OCI-LY3 (cell line): ENCODE results near the gene ATG4D.

ENCODE experiments used
- H2AFZ ChIP-seq: fragments of 200-600, 300-600 bp; shearing (Covaris generic); 2 replicates; pipeline ENCODE4 v1.6.0; 2014; ENCODE audit warnings: antibody characterized with exemption, low read depth, low read length
- H3K27ac ChIP-seq: fragments of 200-600, 300-600 bp; sonication (generic); 2 replicates; pipeline ENCODE4 v1.5.1; 2014; ENCODE audit warnings: mild to moderate bottlenecking, low read length, moderate library complexity, mixed read lengths
- H3K27me3 ChIP-seq: fragments of 200-600, 300-600 bp; sonication (generic); 2 replicates; pipeline ENCODE4 v1.6.1; 2014; ENCODE audit warnings: low read depth, low read length, mixed read lengths
- H3K36me3 ChIP-seq: fragments of 200-600, 300-600 bp; sonication (generic); replicated peaks from 2 replicates; pipeline ENCODE3; 2014; ENCODE audit warnings: low read depth, low read length, mixed read lengths
- H3K4me1 ChIP-seq: fragments of 300-600, 200-600 bp; sonication (generic); 2 replicates; pipeline ENCODE4 v1.6.1; 2014; ENCODE audit warnings: low read length, mixed read lengths
- H3K4me2 ChIP-seq: fragments of 200-600, 300-600 bp; sonication (generic); 2 replicates; pipeline ENCODE4 v1.6.1; 2014; ENCODE audit warnings: low read length, mixed read lengths
- H3K4me3 ChIP-seq: fragments of 300-600, 200-600 bp; sonication (generic); 2 replicates; pipeline ENCODE4 v1.5.1; 2014; ENCODE audit warnings: antibody characterized with exemption, mild to moderate bottlenecking, low read length, moderate library complexity
- H3K79me2 ChIP-seq: fragments of 300-600, 200-600 bp; shearing (Covaris generic); 2 replicates; pipeline ENCODE4 v1.6.1; 2014; ENCODE audit warnings: mild to moderate bottlenecking, low read length, mixed read lengths
- H3K9ac ChIP-seq: fragments of 300-600, 200-600 bp; shearing (Covaris generic); 2 replicates; pipeline ENCODE4 v1.6.0; 2014; ENCODE audit warnings: mild to moderate bottlenecking, low read length, moderate library complexity
- H3K9me3 ChIP-seq: fragments of 200-600, 300-600 bp; shearing (Covaris generic); 2 replicates; pipeline ENCODE4 v1.6.1; 2014; ENCODE audit warnings: low read length, mixed read lengths; ENCODE audit not compliant: insufficient read depth
- H4K20me1 ChIP-seq: fragments of 200-600, 300-600 bp; sonication (generic); 2 replicates; pipeline ENCODE4 v1.6.1; 2016; ENCODE audit warnings: low read length, mixed read lengths; ENCODE audit not compliant: insufficient read depth
- CTCF ChIP-seq: fragments of 200-600, 300-600 bp; sonication (generic); IDR thresholded peaks from 2 replicates; pipeline ENCODE4 v1.5.1; 2014; ENCODE audit warnings: antibody characterized with exemption, low read length, low read depth
- EZH2phosphoT487 ChIP-seq: fragments of 200-600 bp; shearing (Covaris generic); IDR thresholded peaks from 2 replicates; pipeline ENCODE4 v1.6.1; 2018; ENCODE audit warnings: antibody characterized with exemption, mixed run types, low read depth

The ATG4D gene

GRCh38 chr19:10543420-10544241 is at the start of gene ATG4D:
TSS of gene ATG4D (plus strand) at chr19:10543904. CDS start at chr19:10544091, 187 bp downstream.
- H3K4me1 ChIP-seq = peaks cover 7% of the 10 kb centered on the region
- H3K79me2 ChIP-seq = peaks cover 12% of the 10 kb centered on the region
- no peaks in the 10 kb centered on the region for H4K20me1 ChIP-seq
- H3K4me3 ChIP-seq = peak within 1 kb of the TSS; percentile 90
- peak within 1 kb of the TSS; percentile 86 for H3K9ac ChIP-seq
- H3K36me3 ChIP-seq = peaks cover 1% of the 10 kb centered on the region
- peak within 1 kb of the TSS; percentile 71 for H2AFZ ChIP-seq
- no peaks in the 10 kb centered on the region for H3K9me3 ChIP-seq
- peak within 1 kb of the TSS; percentile 7; the same call in 1 of the 2 replicates for H3K27ac ChIP-seq
- peak within 1 kb of the TSS; percentile 91 for H3K4me2 ChIP-seq
- TF ChIP-seq CTCF = no peak
- H3K27me3 ChIP-seq = peaks cover 6% of the 10 kb centered on the region

- H4K20me1 ChIP-seq = peaks cover 12% of the 10 kb centered on the region; the same call in 1 of the 2 replicates
- H3K4me3 ChIP-seq = no peak overlapping the region
- no peaks in the 10 kb centered on the region for H3K27me3 ChIP-seq
- peaks cover 39% of the 10 kb centered on the region for H3K36me3 ChIP-seq
- no peak overlapping the region for H3K27ac ChIP-seq
- no peak overlapping the region for H3K4me2 ChIP-seq
- peaks cover 84% of the 10 kb centered on the region for H3K79me2 ChIP-seq
- TF ChIP-seq CTCF (no peak), EZH2phosphoT487 (no peak)
- H3K9ac ChIP-seq = no peak overlapping the region
- no peak overlapping the region for H2AFZ ChIP-seq
- H3K9me3 ChIP-seq = no peaks in the 10 kb centered on the region
- H3K4me1 ChIP-seq = peaks cover 7% of the 10 kb centered on the region; the same call in 1 of the 2 replicates
Measured at GRCh38 chr19:10497371-10497770, 46.3 kb upstream of the ATG4D start.

GRCh38 chr19:10499550-10500246 is 44.0 kb upstream of the ATG4D start:
- no peaks in the 10 kb centered on the region for H3K9me3 ChIP-seq
- H3K4me1 ChIP-seq = peaks cover 12% of the 10 kb centered on the region
- H2AFZ ChIP-seq = no peak overlapping the region
- no peak overlapping the region for H3K9ac ChIP-seq
- H3K4me2 ChIP-seq = no peak overlapping the region
- H3K27me3 ChIP-seq = no peaks in the 10 kb centered on the region
- peaks cover 86% of the 10 kb centered on the region for H3K79me2 ChIP-seq
- H3K27ac ChIP-seq = no peak overlapping the region
- peaks cover 39% of the 10 kb centered on the region for H3K36me3 ChIP-seq
- peaks cover 9% of the 10 kb centered on the region; the same call in 1 of the 2 replicates for H4K20me1 ChIP-seq
- no peak for TF ChIP-seq CTCF
- no peak for TF ChIP-seq EZH2phosphoT487
- H3K4me3 ChIP-seq = no peak overlapping the region

GRCh38 chr19:10500247-10500592 is 43.5 kb upstream of the ATG4D start:
- Histone ChIP-seq H4K20me1 (peaks cover 9% of the 10 kb centered on the region; the same call in 1 of the 2 replicates), H3K36me3 (peaks cover 35% of the 10 kb centered on the region), H3K27ac (no peak overlapping the region), H3K4me3 (no peak overlapping the region), H2AFZ (no peak overlapping the region), H3K27me3 (no peaks in the 10 kb centered on the region), H3K9me3 (no peaks in the 10 kb centered on the region), H3K79me2 (peaks cover 81% of the 10 kb centered on the region), H3K9ac (no peak overlapping the region), H3K4me2 (no peak overlapping the region), H3K4me1 (peaks cover 12% of the 10 kb centered on the region)
- TF ChIP-seq EZH2phosphoT487 (no peak), CTCF (no peak)
